Measurements from ENCODE around the gene CNTN5.

CNTN5 gene

DNA sequence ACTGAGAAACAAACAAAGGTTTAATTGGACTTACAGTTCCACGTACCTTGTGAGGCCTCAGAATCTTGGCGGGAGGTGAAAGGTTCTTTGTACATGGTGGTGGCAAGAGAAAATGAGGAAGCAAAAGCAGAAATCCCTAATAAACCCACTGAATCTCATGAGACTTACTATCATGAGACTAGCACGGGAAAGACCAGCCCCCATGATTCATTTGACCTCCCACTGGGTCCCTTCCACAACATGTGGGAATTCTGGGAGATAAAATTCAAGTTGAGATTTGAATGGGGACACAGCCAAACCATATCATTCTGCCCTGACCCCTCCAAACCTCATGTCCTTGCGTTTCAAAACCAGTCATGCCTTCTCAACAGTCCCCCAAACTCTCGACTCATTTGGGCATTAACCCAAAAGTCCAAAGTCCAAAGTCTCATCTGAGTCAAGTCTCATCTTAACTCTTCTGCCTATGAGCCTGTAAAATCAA, 617.4 kb downstream of the CNTN5 start:
- Histone ChIP-seq H2BK120ac (ENCODE audit: insufficient read depth, low read length, poor library complexity) (no peak overlapping the region), H3K9ac (ENCODE audit: low read length) (no peak overlapping the region), H2BK12ac (ENCODE audit: low read length) (no peak overlapping the region), H2AK5ac (ENCODE audit: low read length) (no peak overlapping the region), H3K4me1 (ENCODE audit: control insufficient read depth in 1 of 2, insufficient read depth in 2 of 2, low read length in 2 of 2) (no peaks in the 10 kb centered on the region), H2BK5ac (ENCODE audit: low read depth, low read length, poor library complexity) (no peak overlapping the region), H3K79me2 (ENCODE audit: control insufficient read depth, insufficient read depth, low read length, poor library complexity) (no peaks in the 10 kb centered on the region), H3K14ac (ENCODE audit: low read length) (no peak overlapping the region), H4K8ac (ENCODE audit: low read depth, low read length) (no peak overlapping the region), H3K27me3 (ENCODE audit: insufficient read depth, low read length) (no peaks in the 10 kb centered on the region), H3K4ac (ENCODE audit: low read depth, low read length) (no peak overlapping the region), H4K12ac (ENCODE audit: low read depth, low read length) (no peak overlapping the region), H3K4me3 (ENCODE audit: low read depth, low read length) (no peak overlapping the region), H3K36me3 (ENCODE audit: control insufficient read depth in 1 of 2, insufficient read depth in 2 of 2, low read length in 2 of 2) (no peaks in the 10 kb centered on the region), H3K23ac (ENCODE audit: low read length) (no peak overlapping the region), H4K91ac (ENCODE audit: low read depth, low read length) (no peak overlapping the region), H3K79me1 (ENCODE audit: low read length) (no peaks in the 10 kb centered on the region), H2AFZ (ENCODE audit: insufficient read depth, low read length, poor library complexity) (no peak overlapping the region), H3K9me3 (ENCODE audit: insufficient read depth, low read depth, low read length) (no peaks in the 10 kb centered on the region), H3K18ac (ENCODE audit: low read length) (no peak overlapping the region), H3K4me2 (ENCODE audit: low read length) (no peak overlapping the region), H3K27ac (ENCODE audit: low read depth, low read length) (no peak overlapping the region)
- no peak for DNase-seq
- no CpG with 5 or more reads among the region's 5 CpGs for WGBS (ENCODE audit: extremely low coverage, insufficient coverage, insufficient read length)

DNA sequence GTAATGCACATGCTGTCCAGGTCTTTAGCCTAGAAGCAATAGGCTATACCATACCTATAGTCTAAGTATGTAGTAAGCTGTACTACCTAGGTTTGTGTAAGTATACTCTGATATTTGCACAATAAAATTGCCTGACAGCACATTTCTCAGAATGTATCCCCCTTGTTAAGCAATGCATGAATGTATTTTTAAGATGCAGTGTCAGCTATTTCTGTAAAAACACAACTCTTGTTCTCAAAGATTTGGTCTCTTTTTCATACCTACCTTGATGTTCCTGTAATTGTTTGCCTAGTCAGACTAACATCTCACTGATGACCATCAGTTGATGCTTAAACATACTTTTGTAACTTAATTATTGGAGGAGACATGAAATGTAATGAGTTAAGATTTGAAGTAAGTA, 619.9 kb downstream of the CNTN5 start:
- Histone ChIP-seq H3K27me3 (ENCODE audit: insufficient read depth, low read length) (no peaks in the 10 kb centered on the region), H3K9me3 (ENCODE audit: insufficient read depth, low read depth, low read length) (no peaks in the 10 kb centered on the region), H4K91ac (ENCODE audit: low read depth, low read length) (no peak overlapping the region), H3K79me1 (ENCODE audit: low read length) (no peaks in the 10 kb centered on the region), H4K12ac (ENCODE audit: low read depth, low read length) (no peak overlapping the region), H3K14ac (ENCODE audit: low read length) (no peak overlapping the region), H3K79me2 (ENCODE audit: control insufficient read depth, insufficient read depth, low read length, poor library complexity) (no peaks in the 10 kb centered on the region), H3K4me2 (ENCODE audit: low read length) (no peak overlapping the region), H3K4me3 (ENCODE audit: low read depth, low read length) (no peak overlapping the region), H3K36me3 (ENCODE audit: control insufficient read depth in 1 of 2, insufficient read depth in 2 of 2, low read length in 2 of 2) (no peaks in the 10 kb centered on the region), H3K4me1 (ENCODE audit: control insufficient read depth in 1 of 2, insufficient read depth in 2 of 2, low read length in 2 of 2) (no peaks in the 10 kb centered on the region), H3K23ac (ENCODE audit: low read length) (no peak overlapping the region), H3K27ac (ENCODE audit: low read depth, low read length) (no peak overlapping the region), H3K9ac (ENCODE audit: low read length) (no peak overlapping the region), H2BK120ac (ENCODE audit: insufficient read depth, low read length, poor library complexity) (no peak overlapping the region), H2AFZ (ENCODE audit: insufficient read depth, low read length, poor library complexity) (no peak overlapping the region), H4K8ac (ENCODE audit: low read depth, low read length) (no peak overlapping the region), H2AK5ac (ENCODE audit: low read length) (no peak overlapping the region), H3K18ac (ENCODE audit: low read length) (no peak overlapping the region), H2BK5ac (ENCODE audit: low read depth, low read length, poor library complexity) (no peak overlapping the region), H3K4ac (ENCODE audit: low read depth, low read length) (no peak overlapping the region), H2BK12ac (ENCODE audit: low read length) (no peak overlapping the region)
- DNase-seq, result no peak

- no peak overlapping the region for H4K8ac ChIP-seq (ENCODE audit: low read depth, low read length)
- no peak overlapping the region for H3K27ac ChIP-seq (ENCODE audit: low read depth, low read length)
- H3K14ac ChIP-seq (ENCODE audit: low read length), result no peak overlapping the region
- no peaks in the 10 kb centered on the region for H3K36me3 ChIP-seq (ENCODE audit: control insufficient read depth in 1 of 2, insufficient read depth in 2 of 2, low read length in 2 of 2)
- no peak overlapping the region for H3K18ac ChIP-seq (ENCODE audit: low read length)
- H3K79me2 ChIP-seq (ENCODE audit: control insufficient read depth, insufficient read depth, low read length, poor library complexity), result no peaks in the 10 kb centered on the region
- H3K4me2 ChIP-seq (ENCODE audit: low read length), result no peak overlapping the region
- H3K23ac ChIP-seq (ENCODE audit: low read length), result no peak overlapping the region
- no peaks in the 10 kb centered on the region for H3K4me1 ChIP-seq (ENCODE audit: control insufficient read depth in 1 of 2, insufficient read depth in 2 of 2, low read length in 2 of 2)
- no peaks in the 10 kb centered on the region for H3K27me3 ChIP-seq (ENCODE audit: insufficient read depth, low read length)
- H4K91ac ChIP-seq (ENCODE audit: low read depth, low read length), result no peak overlapping the region
- H2BK12ac ChIP-seq (ENCODE audit: low read length), result no peak overlapping the region
- no peak overlapping the region for H4K12ac ChIP-seq (ENCODE audit: low read depth, low read length)
- no peak overlapping the region for H2BK120ac ChIP-seq (ENCODE audit: insufficient read depth, low read length, poor library complexity)
- no peak overlapping the region for H2AK5ac ChIP-seq (ENCODE audit: low read length)
- H2AFZ ChIP-seq (ENCODE audit: insufficient read depth, low read length, poor library complexity), result no peak overlapping the region
- H3K9ac ChIP-seq (ENCODE audit: low read length), result no peak overlapping the region
- no peaks in the 10 kb centered on the region for H3K79me1 ChIP-seq (ENCODE audit: low read length)
- H3K9me3 ChIP-seq (ENCODE audit: insufficient read depth, low read depth, low read length), result no peaks in the 10 kb centered on the region
- no peak overlapping the region for H3K4ac ChIP-seq (ENCODE audit: low read depth, low read length)
- no CpG with 5 or more reads among the region's 2 CpGs for WGBS (ENCODE audit: extremely low coverage, insufficient coverage, insufficient read length)
- H2BK5ac ChIP-seq (ENCODE audit: low read depth, low read length, poor library complexity), result no peak overlapping the region
- DNase-seq, result no peak
- H3K4me3 ChIP-seq (ENCODE audit: low read depth, low read length), result no peak overlapping the region
Measured at GRCh38 chr11:99645934-99646333, 625.2 kb downstream of the CNTN5 start.

DNA sequence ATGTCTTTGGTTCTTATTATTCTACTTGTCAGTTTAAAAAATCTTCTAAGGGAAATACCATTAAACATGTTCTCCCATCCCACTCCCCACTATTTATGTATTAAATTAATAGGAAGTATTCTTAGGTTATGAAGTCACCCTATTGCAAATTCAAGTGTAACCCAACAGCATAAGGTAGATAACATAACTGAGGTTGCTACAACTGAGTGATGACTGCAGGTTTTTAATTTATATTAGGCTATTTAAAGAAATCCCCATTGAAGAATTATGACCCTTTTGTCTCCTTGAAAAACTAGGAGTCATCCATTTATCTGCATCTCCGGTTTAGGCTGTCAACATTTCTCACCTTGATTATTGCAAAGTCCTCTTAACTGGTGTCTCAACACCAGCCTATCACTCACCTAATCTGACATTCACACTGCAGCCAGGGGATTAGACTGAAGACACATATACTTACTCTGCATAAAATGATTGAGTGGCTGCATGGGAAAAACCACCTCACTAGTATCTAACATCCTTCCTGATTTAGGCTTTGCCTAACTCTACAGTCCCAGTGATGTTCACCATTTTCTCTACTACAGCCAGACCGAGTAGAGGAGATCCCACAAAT, 649.4 kb downstream of the CNTN5 start:
- Histone ChIP-seq H3K4ac (ENCODE audit: low read depth, low read length) (no peak overlapping the region), H3K9me3 (ENCODE audit: insufficient read depth, low read depth, low read length) (no peaks in the 10 kb centered on the region), H3K79me2 (ENCODE audit: control insufficient read depth, insufficient read depth, low read length, poor library complexity) (no peaks in the 10 kb centered on the region), H3K27ac (ENCODE audit: low read depth, low read length) (no peak overlapping the region), H2BK5ac (ENCODE audit: low read depth, low read length, poor library complexity) (no peak overlapping the region), H3K4me3 (ENCODE audit: low read depth, low read length) (no peak overlapping the region), H2AK5ac (ENCODE audit: low read length) (no peak overlapping the region), H2BK120ac (ENCODE audit: insufficient read depth, low read length, poor library complexity) (no peak overlapping the region), H3K18ac (ENCODE audit: low read length) (no peak overlapping the region), H3K4me1 (ENCODE audit: control insufficient read depth in 1 of 2, insufficient read depth in 2 of 2, low read length in 2 of 2) (no peaks in the 10 kb centered on the region), H2AFZ (ENCODE audit: insufficient read depth, low read length, poor library complexity) (no peak overlapping the region), H4K12ac (ENCODE audit: low read depth, low read length) (no peak overlapping the region), H3K23ac (ENCODE audit: low read length) (no peak overlapping the region), H4K8ac (ENCODE audit: low read depth, low read length) (no peak overlapping the region), H2BK12ac (ENCODE audit: low read length) (no peak overlapping the region), H3K79me1 (ENCODE audit: low read length) (no peaks in the 10 kb centered on the region), H3K27me3 (ENCODE audit: insufficient read depth, low read length) (no peaks in the 10 kb centered on the region), H4K91ac (ENCODE audit: low read depth, low read length) (no peak overlapping the region), H3K14ac (ENCODE audit: low read length) (no peak overlapping the region), H3K9ac (ENCODE audit: low read length) (no peak overlapping the region), H3K36me3 (ENCODE audit: control insufficient read depth in 1 of 2, insufficient read depth in 2 of 2, low read length in 2 of 2) (no peaks in the 10 kb centered on the region), H3K4me2 (ENCODE audit: low read length) (no peak overlapping the region)
- no peak for DNase-seq
- no CpG with 5 or more reads among the region's 2 CpGs for WGBS (ENCODE audit: extremely low coverage, insufficient coverage, insufficient read length)
